GM18498 (cell line): Measurements from ENCODE around the gene FAM193A.
"Not testable (repeated sequence)": the region's sequence is repeated elsewhere in the genome, so short reads cannot be mapped to it uniquely, and the experiment has no call there.

ENCODE experiments used
- ATAC-seq: cut with Tn5 transposase; IDR thresholded peaks from one replicate; pipeline ENCODE4 v1.9.1; 2021; ENCODE audit warnings: mild to moderate bottlenecking, moderate library complexity; ENCODE audit not compliant: unreplicated experiment

The FAM193A gene

GRCh38 chr4:2647403-2648158 is 111.1 kb downstream of the FAM193A start:
- no peak for ATAC-seq

- no peak for ATAC-seq
Measured at GRCh38 chr4:2648159-2648814, 111.8 kb downstream of the FAM193A start.

GRCh38 chr4:2649604-2650114 is 113.2 kb downstream of the FAM193A start:
- ATAC-seq: no peak

GRCh38 chr4:2650276-2650675 is 113.8 kb downstream of the FAM193A start:
- ATAC-seq: no peak

GRCh38 chr4:2651546-2651945 is 115.1 kb downstream of the FAM193A start:
- no peak for ATAC-seq

- no peak for ATAC-seq
Measured at GRCh38 chr4:2651998-2652397, 115.6 kb downstream of the FAM193A start.

- no peak for ATAC-seq
Measured at GRCh38 chr4:2652415-2653160, 116.1 kb downstream of the FAM193A start.

GRCh38 chr4:2660596-2661211 is 124.3 kb downstream of the FAM193A start:
- no peak for ATAC-seq

- ATAC-seq: no peak
Measured at GRCh38 chr4:2662598-2662997, 126.2 kb downstream of the FAM193A start.

- ATAC-seq: no peak
Measured at GRCh38 chr4:2663275-2663674, 126.8 kb downstream of the FAM193A start.

- ATAC-seq: no peak
Measured at GRCh38 chr4:2666722-2667247, 130.3 kb downstream of the FAM193A start.

- ATAC-seq: no peak
Measured at GRCh38 chr4:2667428-2667827, 131.0 kb downstream of the FAM193A start.

GRCh38 chr4:2671267-2671895 is 134.9 kb downstream of the FAM193A start:
- ATAC-seq: no peak

- ATAC-seq: no peak
Measured at GRCh38 chr4:2672082-2672481, 135.6 kb downstream of the FAM193A start.

GRCh38 chr4:2672700-2673099 is 136.3 kb downstream of the FAM193A start:
- ATAC-seq: no peak

GRCh38 chr4:2673157-2673556 is 136.7 kb downstream of the FAM193A start:
- no peak for ATAC-seq

GRCh38 chr4:2679762-2680161 is 143.3 kb downstream of the FAM193A start:
- not testable (repeated sequence) for ATAC-seq

- ATAC-seq: no peak
Measured at GRCh38 chr4:2684486-2684885, 148.0 kb downstream of the FAM193A start.

- ATAC-seq: no peak
Measured at GRCh38 chr4:2685541-2685940, 149.1 kb downstream of the FAM193A start.
